HEK293 (cell line): ENCODE measurements around the gene ANO7.
A peak's percentile ranks its signal among the peaks of the same experiment; 100 is the strongest.

ENCODE experiments used
- CTCF ChIA-PET: fragments of 350-600 bp; formaldehyde crosslinking; extraction: SDS; loops from one replicate; lab custom pipeline; 2021; ENCODE audit warnings: antibody characterized with exemption; lab: Yijun Ruan, JAX
- POLR2A ChIA-PET: fragments of 300-600 bp; formaldehyde crosslinking; extraction: SDS; loops from one replicate; lab custom pipeline; 2020; ENCODE audit warnings: antibody characterized with exemption, inconsistent platforms; lab: Yijun Ruan, JAX
- H3K27ac ChIP-seq: fragments of 200-500 bp; sonication (Bioruptor generic); 2 replicates; pipeline ENCODE4 v1.5.1; 2014; ENCODE audit warnings: low read depth, low read length, control low read depth, inconsistent platforms; ENCODE audit errors: extremely low read depth
- H3K36me3 ChIP-seq, 2 experiments: fragments of 200-500 bp in 1 of 2; sonication (Bioruptor generic) in 1 of 2; 1 replicate in 1 of 2; 2 replicates in 1 of 2; pipeline ENCODE4 v1.5.1; 2014 to 2017; ENCODE audit warnings: inconsistent platforms in 2 of 2, low read length in 2 of 2; ENCODE audit not compliant: control insufficient read depth in 2 of 2, insufficient read depth in 1 of 2
- H3K4me1 ChIP-seq: fragments of 200-500 bp; sonication (Bioruptor generic); 2 replicates; pipeline ENCODE4 v1.5.1; 2014; ENCODE audit warnings: mild to moderate bottlenecking, low read length, inconsistent platforms; ENCODE audit not compliant: control insufficient read depth, insufficient read depth
- H3K4me3 ChIP-seq: 2 replicates; pipeline ENCODE4 v1.5.1; 2011; ENCODE audit warnings: low read depth, mild to moderate bottlenecking, control low read depth, low read length, moderate library complexity
- H3K9me3 ChIP-seq: fragments of 200-500 bp; sonication (Bioruptor generic); 2 replicates; pipeline ENCODE4 v1.5.1; 2014; ENCODE audit warnings: low read depth, low read length, inconsistent platforms; ENCODE audit not compliant: control insufficient read depth, insufficient read depth
- ATF2 ChIP-seq: fragments of 450-650 bp; formaldehyde crosslinking; IDR thresholded peaks from 2 replicates; pipeline ENCODE4 v1.5.1; 2016; ENCODE audit warnings: missing biosample characterization, missing genetic modification characterization, low read depth
- BCL11A ChIP-seq: fragments of 450-650 bp; formaldehyde crosslinking; IDR thresholded peaks from 2 replicates; pipeline ENCODE4 v1.5.1; 2016; ENCODE audit warnings: low read depth, missing biosample characterization, missing genetic modification characterization
- BCL6B ChIP-seq: fragments of 450-650 bp; formaldehyde crosslinking; IDR thresholded peaks from 2 replicates; pipeline ENCODE4 v1.5.1; 2017; ENCODE audit warnings: missing biosample characterization, missing genetic modification characterization
- EGR2 ChIP-seq: fragments of 450-650 bp; formaldehyde crosslinking; IDR thresholded peaks from 2 replicates; pipeline ENCODE4 v1.5.1; 2016; ENCODE audit warnings: low read depth, missing biosample characterization, missing genetic modification characterization
- GLI2 ChIP-seq: fragments of 450-650 bp; formaldehyde crosslinking; IDR thresholded peaks from 2 replicates; pipeline ENCODE4; 2017; ENCODE audit warnings: missing biosample characterization, missing genetic modification characterization, low read depth, borderline replicate concordance
- KLF7 ChIP-seq: fragments of 450-650 bp; formaldehyde crosslinking; IDR thresholded peaks from 2 replicates; pipeline ENCODE4 v1.5.1; 2016; ENCODE audit warnings: missing biosample characterization, missing genetic modification characterization, borderline replicate concordance
- MEIS1 ChIP-seq: sonication (generic); formaldehyde crosslinking; IDR thresholded peaks from 2 replicates; pipeline ENCODE4 v1.8.1; 2022; ENCODE audit warnings: missing genetic modification reagents, mild to moderate bottlenecking, borderline replicate concordance
- ZBTB26 ChIP-seq: fragments of 450-650 bp; formaldehyde crosslinking; optimal IDR thresholded peaks from 2 replicates; pipeline ENCODE3; 2016; ENCODE audit warnings: missing biosample characterization, mild to moderate bottlenecking, missing genetic modification characterization
- ZFHX2 ChIP-seq: fragments of 450-650 bp; formaldehyde crosslinking; conservative IDR thresholded peaks from 2 replicates; pipeline ENCODE4 v1.5.1; 2016; ENCODE audit warnings: missing biosample characterization, missing genetic modification characterization
- ZNF133 ChIP-seq: fragments of 450-650 bp; formaldehyde crosslinking; IDR thresholded peaks from 2 replicates; pipeline ENCODE4 v1.5.1; 2016; ENCODE audit warnings: missing biosample characterization, missing genetic modification characterization
- ZNF23 ChIP-seq: fragments of 450-650 bp; formaldehyde crosslinking; IDR thresholded peaks from 2 replicates; pipeline ENCODE4 v1.5.1; 2016; ENCODE audit warnings: missing biosample characterization, missing genetic modification characterization, borderline replicate concordance
- ZNF239 ChIP-seq: fragments of 450-650 bp; formaldehyde crosslinking; IDR thresholded peaks from 2 replicates; pipeline ENCODE4 v1.5.1; 2016; ENCODE audit warnings: missing biosample characterization, missing genetic modification characterization
- ZNF248 ChIP-seq: fragments of 450-650 bp; formaldehyde crosslinking; IDR thresholded peaks from 2 replicates; pipeline ENCODE4 v1.5.1; 2017; ENCODE audit warnings: missing biosample characterization, missing genetic modification characterization
- ZNF292 ChIP-seq: fragments of 450-650 bp; formaldehyde crosslinking; IDR thresholded peaks from 2 replicates; pipeline ENCODE4 v1.5.1; 2016; ENCODE audit warnings: low read depth, missing biosample characterization, missing genetic modification characterization, borderline replicate concordance
- ZNF398 ChIP-seq: fragments of 450-650 bp; formaldehyde crosslinking; IDR thresholded peaks from 2 replicates; pipeline ENCODE4 v1.5.1; 2017; ENCODE audit warnings: missing biosample characterization, missing genetic modification characterization
- ZNF513 ChIP-seq: fragments of 450-650 bp; IDR thresholded peaks from 2 replicates; pipeline ENCODE4 v1.5.1; 2018; ENCODE audit warnings: missing biosample characterization, missing genetic modification characterization
- ZNF521 ChIP-seq: fragments of 450-650 bp; formaldehyde crosslinking; IDR thresholded peaks from 2 replicates; pipeline ENCODE4 v1.5.1; 2017; ENCODE audit warnings: missing biosample characterization, mild to moderate bottlenecking, missing genetic modification characterization
- ZNF571 ChIP-seq: fragments of 450-650 bp; formaldehyde crosslinking; IDR thresholded peaks from 2 replicates; pipeline ENCODE4 v1.5.0; 2017; ENCODE audit warnings: missing biosample characterization, missing genetic modification characterization
- ZNF600 ChIP-seq: fragments of 450-650 bp; formaldehyde crosslinking; IDR thresholded peaks from 2 replicates; pipeline ENCODE4 v1.5.1; 2016; ENCODE audit warnings: missing biosample characterization, missing genetic modification characterization
- ZNF791 ChIP-seq: fragments of 450-650 bp; formaldehyde crosslinking; IDR thresholded peaks from 2 replicates; pipeline ENCODE4 v1.5.1; 2016; ENCODE audit warnings: missing biosample characterization, missing genetic modification characterization
- ZNF830 ChIP-seq: fragments of 450-650 bp; IDR thresholded peaks from 2 replicates; pipeline ENCODE4 v1.5.0; 2018; ENCODE audit warnings: missing biosample characterization, missing genetic modification characterization, low read depth, mild to moderate bottlenecking, moderate library complexity
- ZSCAN18 ChIP-seq: fragments of 450-650 bp; formaldehyde crosslinking; IDR thresholded peaks from 2 replicates; pipeline ENCODE4 v1.5.1; 2016; ENCODE audit warnings: missing biosample characterization, missing genetic modification characterization

The ANO7 gene

GRCh38 chr2:241160318-241160717 lies 28.2 kb upstream of the ANO7 start (continued):
- TF ChIP-seq ZBTB26 (tag by site-specific recombination) (no peak), ZNF521 (no peak), BCL11A (no peak), ATF2 (tag by site-specific recombination) (no peak), ZSCAN18 (tag by site-specific recombination) (no peak), KLF7 (tag by site-specific recombination) (no peak)

GRCh38 chr2:241161646-241162281 lies 26.7 kb upstream of the ANO7 start:
- no peaks in the 10 kb centered on the region for H3K9me3 ChIP-seq
- no peak overlapping the region for H3K4me3 ChIP-seq
- 0 out of 2 replicates have a peak, but pooled peaks have one; percentile 29 for TF ChIP-seq ZNF398 (tag by site-specific recombination)
- 0 out of 2 replicates have a peak, but pooled peaks have one; percentile 18 for TF ChIP-seq ZFHX2 (tag by site-specific recombination)
- TF ChIP-seq ZNF571 (tag by site-specific recombination), result no peak
- no peak for TF ChIP-seq ZNF248 (tag by site-specific recombination)
- TF ChIP-seq ZNF292 (tag by site-specific recombination), result no peak
- TF ChIP-seq MEIS1, result no peak
- TF ChIP-seq ZNF600 (tag by site-specific recombination), result peak; percentile 43; the same call in 1 of the 2 replicates
- TF ChIP-seq EGR2 (tag by site-specific recombination), result peak; percentile 31; the same call in 1 of the 2 replicates
- no peaks in the 10 kb centered on the region for H3K4me1 ChIP-seq
- peaks cover 20 to 82% of the 10 kb centered on the region in 2 experiments for H3K36me3 ChIP-seq
- ChIA-PET CTCF (no interaction called here), POLR2A (no interaction called here)
- no peak overlapping the region for H3K27ac ChIP-seq

GRCh38 chr2:241163601-241164118 lies 24.8 kb upstream of the ANO7 start:
- POLR2A ChIA-PET, result no interaction called here
- no peak overlapping the region for H3K27ac ChIP-seq
- no peak overlapping the region for H3K4me3 ChIP-seq
- no peaks in the 10 kb centered on the region for H3K4me1 ChIP-seq
- H3K36me3 ChIP-seq, result peaks cover 26 to 81% of the 10 kb centered on the region in 2 experiments
- CTCF ChIA-PET, result no interaction called here
- H3K9me3 ChIP-seq, result no peaks in the 10 kb centered on the region
- TF ChIP-seq ZNF791 (tag by site-specific recombination), result no peak
- TF ChIP-seq ZNF830 (tag by site-specific recombination), result no peak
- no peak for TF ChIP-seq GLI2 (tag by site-specific recombination)
- no peak for TF ChIP-seq ZNF133 (tag by site-specific recombination)
- no peak for TF ChIP-seq BCL6B (tag by site-specific recombination)
- TF ChIP-seq ZNF23 (tag by site-specific recombination), result no peak
- TF ChIP-seq ZSCAN18 (tag by site-specific recombination), result no peak
- TF ChIP-seq ZNF239 (tag by site-specific recombination), result no peak
- no peak for TF ChIP-seq ZNF513 (tag by site-specific recombination)
